ENCODE measurements around the gene TFRC. TPM values are rescaled to one million over a fixed set of nuclear protein-coding genes. Genes with fewer than 3 reads are reported as not detected.
A peak's percentile ranks its signal among the peaks of the same experiment; 100 is the strongest.
"Not testable (repeated sequence)": the region's sequence is repeated elsewhere in the genome, so short reads cannot be mapped to it uniquely, and the experiment has no call there.

TFRC gene
- total RNA-seq, 1 donor from 2014 or later, result 106 TPM

GRCh38 chr3:196111939-196112386 is 30.1 kb upstream of the TFRC start:
- no peak for FAIRE-seq
- DNase-seq (ENCODE audit: low read depth), result no peak
- Histone ChIP-seq H3K36me3 (ENCODE audit: control insufficient read depth, insufficient read depth, low read length) (no peaks in the 10 kb centered on the region), H3K4me3 (ENCODE audit: low read depth, low read length) (no peak overlapping the region), H3K27me3 (ENCODE audit: control insufficient read depth, insufficient read depth, low read length) (no peaks in the 10 kb centered on the region)
- TF ChIP-seq CTCF (IDR thresholded peaks at IDR 0.05; ENCODE audit: insufficient read depth, low read length, severe bottlenecking), result no peak

GRCh38 chr3:196108075-196108743 is 26.3 kb upstream of the TFRC start:
- TF ChIP-seq CTCF (IDR thresholded peaks at IDR 0.05; ENCODE audit: insufficient read depth, low read length, severe bottlenecking), result no peak
- H3K36me3 ChIP-seq (ENCODE audit: control insufficient read depth, insufficient read depth, low read length), result no peaks in the 10 kb centered on the region
- FAIRE-seq (no peak), DNase-seq (ENCODE audit: low read depth) (peak; percentile 50)
- H3K27me3 ChIP-seq (ENCODE audit: control insufficient read depth, insufficient read depth, low read length), result no peaks in the 10 kb centered on the region
- H3K4me3 ChIP-seq (ENCODE audit: low read depth, low read length), result no peak overlapping the region

- not testable (repeated sequence) for H3K4me3 ChIP-seq (ENCODE audit: low read depth, low read length); FAIRE-seq; H3K36me3 ChIP-seq (ENCODE audit: control insufficient read depth, insufficient read depth, low read length); H3K27me3 ChIP-seq (ENCODE audit: control insufficient read depth, insufficient read depth, low read length); DNase-seq (ENCODE audit: low read depth)
Measured at GRCh38 chr3:196104707-196105106, 22.8 kb upstream of the TFRC start.

GRCh38 chr3:196098365-196098980 is 16.6 kb upstream of the TFRC start:
- H3K36me3 ChIP-seq (ENCODE audit: control insufficient read depth, insufficient read depth, low read length); FAIRE-seq; H3K4me3 ChIP-seq (ENCODE audit: low read depth, low read length); H3K27me3 ChIP-seq (ENCODE audit: control insufficient read depth, insufficient read depth, low read length); DNase-seq (ENCODE audit: low read depth): not testable (repeated sequence)

GRCh38 chr3:196097373-196098154 is 15.7 kb upstream of the TFRC start:
- TF ChIP-seq CTCF (IDR thresholded peaks at IDR 0.05; ENCODE audit: insufficient read depth, low read length, severe bottlenecking), result no peak
- peak; percentile 40 for DNase-seq (ENCODE audit: low read depth)
- Histone ChIP-seq H3K27me3 (ENCODE audit: control insufficient read depth, insufficient read depth, low read length) (no peaks in the 10 kb centered on the region), H3K4me3 (ENCODE audit: low read depth, low read length) (no peak overlapping the region), H3K36me3 (ENCODE audit: control insufficient read depth, insufficient read depth, low read length) (no peaks in the 10 kb centered on the region)
- no peak for FAIRE-seq

GRCh38 chr3:196096382-196096953 is 14.6 kb upstream of the TFRC start:
- no peak for TF ChIP-seq CTCF (IDR thresholded peaks at IDR 0.05; ENCODE audit: insufficient read depth, low read length, severe bottlenecking)
- FAIRE-seq, result no peak
- Histone ChIP-seq H3K27me3 (ENCODE audit: control insufficient read depth, insufficient read depth, low read length) (no peaks in the 10 kb centered on the region), H3K4me3 (ENCODE audit: low read depth, low read length) (no peak overlapping the region), H3K36me3 (ENCODE audit: control insufficient read depth, insufficient read depth, low read length) (no peaks in the 10 kb centered on the region)
- no peak for DNase-seq (ENCODE audit: low read depth)
